HG02970 (cell line): ENCODE measurements around the gene PIP5K1C.

Experiments
- ATAC-seq: cut with Tn5 transposase; IDR thresholded peaks from one replicate; pipeline ENCODE4 v1.9.1; 2021; ENCODE audit warnings: mild to moderate bottlenecking, moderate library complexity, moderate number of reproducible peaks; ENCODE audit not compliant: unreplicated experiment, low FRiP score

PIP5K1C gene

GRCh38 chr19:3721887-3722442, 21.7 kb upstream of the PIP5K1C start:
- no peak for ATAC-seq

GRCh38 chr19:3721131-3721886, 21.0 kb upstream of the PIP5K1C start:
- no peak for ATAC-seq

DNA sequence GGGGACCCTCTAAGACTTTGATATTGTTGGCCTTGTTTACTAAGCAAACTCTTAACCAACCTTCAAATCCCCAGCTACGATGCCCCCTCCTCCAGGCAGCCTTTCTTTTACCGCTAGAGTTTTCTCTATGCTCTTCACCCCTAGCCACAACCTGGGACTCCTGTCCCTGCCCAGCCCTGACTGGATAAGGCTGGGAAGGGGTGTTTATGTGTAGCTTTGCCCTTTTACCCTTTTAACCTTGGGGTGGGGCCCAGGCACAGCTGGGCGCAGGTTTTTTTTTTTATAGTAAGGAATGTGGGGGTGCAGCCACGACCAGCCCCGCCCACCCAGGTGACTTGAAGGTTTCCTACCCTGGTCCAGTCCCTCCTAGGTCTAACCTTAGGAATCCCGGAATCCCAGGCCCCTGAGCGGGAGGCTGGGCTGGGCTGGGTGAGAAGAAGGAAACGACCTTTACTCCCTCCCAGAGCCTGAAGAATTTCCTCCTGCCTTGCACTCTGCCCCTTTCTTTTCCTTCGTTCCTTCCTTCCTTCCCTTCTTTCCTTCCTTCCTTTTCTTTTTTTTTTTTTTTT, 20.2 kb upstream of the PIP5K1C start:
- ATAC-seq, result no peak

DNA sequence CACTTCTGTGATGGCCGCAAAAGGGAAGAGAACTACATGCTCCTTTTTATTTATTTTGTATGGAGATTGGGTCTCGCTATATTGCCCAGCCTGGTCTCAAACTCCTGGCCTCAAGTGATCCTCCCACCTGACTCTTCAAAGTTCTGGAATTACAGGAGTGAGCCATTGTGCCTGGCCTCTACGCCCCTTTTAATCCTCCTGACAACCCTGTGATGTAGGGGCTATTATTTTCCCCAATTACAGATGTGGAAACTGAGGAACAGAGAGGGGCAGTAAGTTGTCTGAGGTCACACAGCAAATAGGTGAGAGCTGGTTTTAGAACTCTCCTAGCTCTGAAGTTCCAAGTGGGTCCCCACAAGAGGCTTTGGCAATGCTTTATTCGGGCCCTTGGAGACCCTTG, 19.6 kb upstream of the PIP5K1C start:
- ATAC-seq, result no peak

DNA sequence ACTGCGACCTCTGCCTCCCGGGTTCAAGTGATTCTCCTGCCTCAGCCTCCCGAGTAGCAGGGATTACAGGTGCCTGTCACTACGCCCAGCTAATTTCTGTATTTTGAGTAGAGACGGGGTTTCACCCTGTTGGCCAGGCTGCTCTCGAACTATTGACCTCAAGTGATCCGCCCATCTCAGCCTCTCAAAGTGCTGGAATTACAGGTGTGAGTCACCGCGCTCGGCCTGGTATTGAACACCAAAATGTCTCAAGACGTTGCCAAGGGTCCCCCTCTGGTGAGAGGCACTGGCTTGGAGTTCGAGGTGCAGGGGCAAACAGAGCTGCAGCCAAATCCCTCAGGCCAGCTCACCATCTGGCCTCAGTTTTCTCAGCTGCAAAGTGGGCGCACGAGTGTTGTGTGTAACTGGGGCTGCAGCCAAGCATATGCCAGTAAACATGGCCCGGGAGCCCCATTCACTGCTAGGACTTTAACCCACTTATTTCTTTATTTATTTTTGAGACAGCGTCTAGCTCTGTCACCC, 15.9 kb upstream of the PIP5K1C start:
- no peak for ATAC-seq

GRCh38 chr19:3712663-3713611, 12.7 kb upstream of the PIP5K1C start:
- ATAC-seq, result no peak

- ATAC-seq, result no peak
These were observed 10.1 kb upstream of the PIP5K1C start for GRCh38 chr19:3710265-3710812.

DNA sequence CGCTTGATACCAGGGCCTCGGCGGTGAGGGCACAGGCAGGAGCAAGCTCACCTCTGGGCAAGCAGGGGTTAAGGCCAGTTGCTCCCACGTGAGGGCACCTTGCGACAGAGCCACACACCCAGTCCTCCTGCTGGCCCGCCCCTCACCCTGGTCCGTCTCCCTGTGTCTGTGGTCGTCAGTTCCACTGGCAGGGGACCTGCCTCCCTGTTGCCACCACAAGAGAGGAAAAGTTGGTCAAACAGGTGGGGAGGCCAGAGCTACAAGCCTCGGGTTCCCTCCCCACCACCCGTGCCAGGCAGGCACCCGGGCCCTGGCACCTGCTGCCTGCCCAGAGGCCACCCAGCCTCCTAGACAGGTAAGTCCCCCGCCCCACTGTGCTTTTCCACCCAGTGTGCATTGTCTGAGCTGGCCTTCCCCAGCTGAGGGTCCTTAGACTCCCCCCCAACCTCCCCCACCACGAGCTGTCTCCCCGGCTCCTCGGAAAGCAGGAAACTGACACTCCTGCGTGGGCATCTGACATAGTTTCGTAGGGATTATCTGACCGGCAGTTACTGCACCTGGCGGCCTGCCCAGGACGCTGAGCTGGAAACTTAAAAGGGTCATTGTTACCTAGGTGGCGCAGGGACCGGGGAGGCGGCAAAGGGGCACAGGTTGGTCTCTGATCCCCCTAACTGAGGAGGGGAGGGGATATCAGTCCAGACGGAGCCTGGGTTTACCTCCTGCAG, 8.1 kb upstream of the PIP5K1C start, which contains the start of gene TJP3:
Gene TJP3 (plus strand): TSS at position 178 of the 725 bp plus-strand sequence. CDS start 20,049 bp downstream, outside the sequence.
- ATAC-seq, result no peak

GRCh38 chr19:3707868-3708206, 7.6 kb upstream of the PIP5K1C start:
- ATAC-seq, result no peak

DNA sequence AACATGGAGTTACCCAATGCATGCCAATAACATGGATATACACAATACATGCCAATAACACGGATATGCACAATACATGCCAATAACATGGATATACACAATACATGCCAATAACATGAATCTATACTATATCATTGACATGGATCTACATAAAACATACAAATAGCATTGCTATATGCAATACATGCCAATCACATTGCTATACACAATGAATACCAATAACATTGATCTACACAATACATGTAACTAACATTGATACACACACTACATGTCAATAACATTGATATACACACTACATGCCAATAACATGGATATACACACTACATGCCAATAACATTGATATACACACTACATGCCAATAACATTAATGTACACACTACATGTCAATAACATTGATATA, 932 bp upstream of the PIP5K1C start:
- ATAC-seq, result no peak

GRCh38 chr19:3699741-3700241, 477 bp downstream of the PIP5K1C start:
- peak; percentile 25 for ATAC-seq

- no peak for ATAC-seq
These were observed 1.1 kb downstream of the PIP5K1C start for GRCh38 chr19:3698974-3699740.

GRCh38 chr19:3698386-3698950, 1.8 kb downstream of the PIP5K1C start:
- no peak for ATAC-seq

- ATAC-seq, result no peak
These were observed 2.4 kb downstream of the PIP5K1C start for GRCh38 chr19:3697671-3698385.

- ATAC-seq, result no peak
These were observed 3.2 kb downstream of the PIP5K1C start for GRCh38 chr19:3697094-3697493.

DNA sequence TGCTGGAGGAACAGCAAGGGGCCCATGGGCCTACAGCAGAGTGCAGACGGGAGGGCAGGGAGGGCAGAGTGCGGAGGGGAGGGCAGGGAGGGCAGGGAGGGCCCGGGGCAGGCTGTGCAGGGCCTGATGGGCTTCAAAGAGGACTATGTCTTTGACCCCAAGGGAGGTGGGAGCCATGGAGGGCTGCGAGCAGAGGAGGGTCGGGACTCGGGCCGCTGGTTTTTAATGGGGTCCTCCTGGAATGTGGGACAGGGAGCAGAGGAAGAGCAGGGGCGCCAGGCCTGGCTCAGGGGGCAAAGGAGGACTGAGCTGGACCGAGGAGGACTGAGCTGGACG, 3.6 kb downstream of the PIP5K1C start:
- no peak for ATAC-seq

DNA sequence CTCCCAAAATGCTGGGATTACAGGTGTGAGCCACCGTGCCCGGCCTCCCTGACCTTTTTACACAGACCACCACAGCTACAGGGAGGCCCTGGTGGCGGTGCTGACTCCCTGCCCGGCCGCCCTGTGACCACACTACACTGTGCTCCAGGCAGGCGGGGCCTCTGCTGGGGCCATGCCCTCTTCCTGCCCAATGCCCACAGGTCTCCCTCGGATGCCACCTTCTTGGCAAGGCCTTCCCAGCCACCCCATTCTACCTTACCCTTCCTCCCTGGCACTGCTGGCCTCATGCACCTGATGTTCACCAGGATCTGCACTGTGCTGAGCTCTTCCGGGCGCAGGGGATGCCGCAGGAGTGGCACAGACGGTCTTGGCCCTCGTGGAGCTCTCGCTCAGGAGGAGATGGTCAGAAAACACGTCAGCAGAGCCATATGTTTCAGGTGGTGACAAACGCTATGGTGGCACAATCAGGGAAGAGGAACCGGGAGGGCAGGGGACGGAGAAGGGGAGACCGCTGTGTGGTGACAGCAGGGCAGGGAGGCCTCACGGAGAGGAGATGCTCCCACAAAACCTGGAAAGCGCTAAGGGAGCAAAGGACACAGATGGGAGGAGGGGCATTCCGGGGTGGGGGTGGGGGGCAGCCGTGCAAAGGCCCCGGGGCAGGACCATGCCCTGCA, 4.1 kb downstream of the PIP5K1C start:
- ATAC-seq, result no peak
